WTC11 (cell line): ENCODE data around the gene NUP210L.

Source experiments
- CTCF ChIP-seq: fragments of 200-600 bp; IDR thresholded peaks from 2 replicates; pipeline ENCODE4 v1.8.0; 2022; ENCODE audit warnings: antibody characterized with exemption
- NR1H2 ChIP-seq: sonication (generic); formaldehyde crosslinking; IDR thresholded peaks from 2 replicates; pipeline ENCODE4 v1.9.0; 2021; ENCODE audit warnings: mild to moderate bottlenecking, moderate library complexity, missing genetic modification reagents
- ZBTB43 ChIP-seq: sonication (generic); formaldehyde crosslinking; IDR thresholded peaks from 2 replicates; pipeline ENCODE4 v1.8.1; 2023; ENCODE audit warnings: mild to moderate bottlenecking, missing genetic modification reagents

GRCh38 chr1:154148807-154149206, 6.1 kb downstream of the NUP210L start:
- TF ChIP-seq CTCF (no peak), ZBTB43 (CRISPR knock-in tag) (no peak), NR1H2 (no peak)
